ENCODE results near the gene ARHGAP19. TPM values are rescaled to one million over a fixed set of nuclear protein-coding genes. Genes with fewer than 3 reads are reported as not detected.

ARHGAP19 gene
- total RNA-seq, 2 donors from 2014 or later = 3.9 to 5.0 TPM

DNA sequence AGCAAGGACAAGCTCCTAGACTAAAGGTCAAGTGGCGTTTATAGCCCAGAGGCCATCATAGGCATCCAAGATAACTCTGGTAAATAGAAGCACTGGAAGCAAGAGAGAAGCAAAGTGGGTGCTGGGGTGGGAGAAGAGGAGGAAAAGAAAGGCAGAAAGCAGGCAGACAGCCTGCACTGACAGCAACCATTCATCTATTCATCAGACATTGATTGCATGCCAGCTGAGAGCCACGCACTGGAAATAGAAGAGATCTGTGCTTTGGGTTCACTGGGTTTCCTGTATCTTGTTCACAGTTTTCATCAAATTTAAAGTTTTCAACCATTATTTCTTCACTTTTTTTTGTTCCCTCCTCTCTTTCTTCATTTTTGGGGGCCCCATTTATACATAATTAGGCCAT lies 102.0 kb downstream of the ARHGAP19 start:
- DNase-seq (ENCODE audit: low spot score) = no peak
- TF ChIP-seq, protein P1, sequence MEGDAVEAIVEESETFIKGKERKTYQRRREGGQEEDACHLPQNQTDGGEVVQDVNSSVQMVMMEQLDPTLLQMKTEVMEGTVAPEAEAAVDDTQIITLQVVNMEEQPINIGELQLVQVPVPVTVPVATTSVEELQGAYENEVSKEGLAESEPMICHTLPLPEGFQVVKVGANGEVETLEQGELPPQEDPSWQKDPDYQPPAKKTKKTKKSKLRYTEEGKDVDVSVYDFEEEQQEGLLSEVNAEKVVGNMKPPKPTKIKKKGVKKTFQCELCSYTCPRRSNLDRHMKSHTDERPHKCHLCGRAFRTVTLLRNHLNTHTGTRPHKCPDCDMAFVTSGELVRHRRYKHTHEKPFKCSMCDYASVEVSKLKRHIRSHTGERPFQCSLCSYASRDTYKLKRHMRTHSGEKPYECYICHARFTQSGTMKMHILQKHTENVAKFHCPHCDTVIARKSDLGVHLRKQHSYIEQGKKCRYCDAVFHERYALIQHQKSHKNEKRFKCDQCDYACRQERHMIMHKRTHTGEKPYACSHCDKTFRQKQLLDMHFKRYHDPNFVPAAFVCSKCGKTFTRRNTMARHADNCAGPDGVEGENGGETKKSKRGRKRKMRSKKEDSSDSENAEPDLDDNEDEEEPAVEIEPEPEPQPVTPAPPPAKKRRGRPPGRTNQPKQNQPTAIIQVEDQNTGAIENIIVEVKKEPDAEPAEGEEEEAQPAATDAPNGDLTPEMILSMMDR (IDR thresholded peaks at IDR 0.05) = no peak
- Histone ChIP-seq H3K36me3 (no peaks in the 10 kb centered on the region), H3K9me3 (no peaks in the 10 kb centered on the region), H3K4me3 (no peak overlapping the region), H3K4me1 (peaks cover 0 to 8% of the 10 kb centered on the region in 2 donors), H3K27me3 (peaks cover 0 to under 1% of the 10 kb centered on the region in 2 donors), H3K27ac (no peak overlapping the region)

GRCh38 chr10:97188261-97188711 lies 104.2 kb downstream of the ARHGAP19 start:
- H3K4me3 ChIP-seq = no peak overlapping the region
- TF ChIP-seq, protein P1 (IDR thresholded peaks at IDR 0.05) = no peak
- H3K27ac ChIP-seq = no peak overlapping the region
- H3K9me3 ChIP-seq = no peaks in the 10 kb centered on the region
- peaks cover 0 to 7% of the 10 kb centered on the region in 2 donors for H3K27me3 ChIP-seq
- H3K4me1 ChIP-seq = peaks cover 0 to 12% of the 10 kb centered on the region in 2 donors
- no peak for DNase-seq (ENCODE audit: low spot score)
- no peaks in the 10 kb centered on the region for H3K36me3 ChIP-seq

DNA sequence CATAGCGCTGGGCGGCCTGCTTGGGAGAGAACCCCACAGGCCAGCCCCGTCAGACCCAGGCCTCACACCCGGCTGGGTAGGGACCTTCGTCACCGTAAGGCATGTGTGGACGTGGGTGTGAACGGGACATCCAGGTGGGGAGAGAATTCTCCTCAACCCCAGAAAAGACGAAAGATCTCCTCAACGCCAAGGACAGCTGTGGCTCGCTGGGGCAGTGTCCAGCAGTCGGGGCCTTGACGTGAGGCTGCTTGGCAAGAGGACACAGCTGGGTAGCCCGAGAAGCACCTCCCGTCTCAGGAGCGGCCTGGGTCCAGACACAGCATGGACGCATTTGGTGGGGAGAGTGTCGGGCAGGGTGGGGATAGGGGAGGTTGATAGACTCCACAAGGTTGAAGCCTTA lies 105.5 kb downstream of the ARHGAP19 start:
- Histone ChIP-seq H3K27me3 (peaks cover 0 to 7% of the 10 kb centered on the region in 2 donors), H3K4me1 (peaks cover 0 to 12% of the 10 kb centered on the region in 2 donors), H3K36me3 (no peaks in the 10 kb centered on the region), H3K4me3 (no peak overlapping the region), H3K27ac (no peak overlapping the region), H3K9me3 (no peaks in the 10 kb centered on the region)
- no peak for DNase-seq (ENCODE audit: low spot score)
- TF ChIP-seq, protein P1 (IDR thresholded peaks at IDR 0.05) = no peak

- peak within 1 kb of the TSS in 1 of 2 donors; percentile 35 for H3K4me3 ChIP-seq
These were observed 106.9 kb downstream of the ARHGAP19 start, which contains the start of gene SLIT1 for GRCh38 chr10:97185326-97186058. Gene SLIT1, minus strand, starts transcription at chr10:97185959. Its CDS starts 285 bp downstream, at chr10:97185674.

DNA sequence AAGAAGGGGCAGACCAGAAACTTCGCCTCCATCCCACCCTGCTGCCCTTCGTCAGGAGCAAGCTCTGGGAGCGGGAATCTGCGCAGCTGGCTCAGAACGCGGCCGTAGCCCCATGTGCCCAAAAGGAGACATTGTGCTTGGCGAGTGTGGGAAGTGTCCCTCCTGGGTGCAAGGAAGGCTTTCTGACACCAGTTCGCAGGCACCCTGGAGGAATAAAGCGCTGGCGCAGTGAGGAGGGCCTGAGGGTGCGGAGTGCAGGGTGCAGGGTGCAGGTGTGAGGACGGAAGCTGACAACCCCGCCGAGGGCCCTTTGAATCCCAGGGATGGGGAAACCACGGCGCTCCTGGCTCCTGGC lies 107.5 kb downstream of the ARHGAP19 start:
- no peak overlapping the region for H3K4me3 ChIP-seq

More at GRCh38 chr10:97185326-97186058, 106.9 kb downstream of the ARHGAP19 start, which contains the start of gene SLIT1:
- peaks cover 0 to 7% of the 10 kb centered on the region in 2 donors for H3K27me3 ChIP-seq
- no peaks in the 10 kb centered on the region for H3K36me3 ChIP-seq
- H3K4me1 ChIP-seq = peaks cover 0 to 12% of the 10 kb centered on the region in 2 donors
- no peak within 1 kb of the TSS for H3K27ac ChIP-seq
- DNase-seq (ENCODE audit: low spot score) = no peak
- H3K9me3 ChIP-seq = no peaks in the 10 kb centered on the region
- TF ChIP-seq, protein P1 (IDR thresholded peaks at IDR 0.05) = no peak

More for the DNA sequence above, 107.5 kb downstream of the ARHGAP19 start:
- H3K27me3 ChIP-seq = peaks cover 0 to 7% of the 10 kb centered on the region in 2 donors
- DNase-seq (ENCODE audit: low spot score) = no peak
- no peaks in the 10 kb centered on the region for H3K9me3 ChIP-seq
- H3K27ac ChIP-seq = no peak overlapping the region
- no peaks in the 10 kb centered on the region for H3K36me3 ChIP-seq
- TF ChIP-seq, protein P1 (IDR thresholded peaks at IDR 0.05) = no peak
- peaks cover 0 to 12% of the 10 kb centered on the region in 2 donors for H3K4me1 ChIP-seq
